ENCODE data around the gene ELAVL4.

- TF ChIP-seq RAD51 (IDR thresholded peaks at IDR 0.05; ENCODE audit: borderline replicate concordance, low read depth) (no peak), ARNT (IDR thresholded peaks at IDR 0.05) (no peak), SRF (CRISPR knock-in tag; IDR thresholded peaks at IDR 0.05) (no peak), IFI16 (CRISPR knock-in tag; IDR thresholded peaks at IDR 0.05) (no peak), BCL6 (CRISPR knock-in tag; IDR thresholded peaks at IDR 0.05) (no peak), POLR2AphosphoS5 (IDR thresholded peaks at IDR 0.05; ENCODE audit: control insufficient read depth, insufficient read depth, low read depth, low read length) (no peak), YY1 (IDR thresholded peaks at IDR 0.05; ENCODE audit: borderline replicate concordance in 1 of 3, control insufficient read depth in 1 of 3, extremely low read depth in 1 of 3, insufficient read depth in 3 of 3, insufficient read length in 1 of 3, insufficient replicate concordance in 2 of 3, low read depth in 1 of 3, low read length in 2 of 3) (no peak), CTCF (IDR thresholded peaks at IDR 0.05 in 2 of 3, conservative IDR thresholded peaks at IDR 0.05 in 1 of 3; ENCODE audit: insufficient read depth in 2 of 3, low read depth in 1 of 3, low read length in 3 of 3) (no peak), CBX5 (IDR thresholded peaks at IDR 0.05; ENCODE audit: borderline replicate concordance, low read depth) (no peak), HMG20A (CRISPR knock-in tag; conservative IDR thresholded peaks at IDR 0.05) (no peak), STAT6 (CRISPR knock-in tag; IDR thresholded peaks at IDR 0.05) (no peak)
Observed at GRCh38 chr1:50152236-50152635, 43.5 kb downstream of the ELAVL4 start.
